ENCODE results near the gene CLCF1.

Gene CLCF1

GRCh38 chr11:67373648-67374570, 511 bp upstream of the CLCF1 start:
- H3K4me3 ChIP-seq (replicated peaks; ENCODE audit: low read depth, low read length), result peak overlapping the region; percentile 59
- no peak for DNase-seq (ENCODE audit: extremely low read depth, low read depth)
- peak; percentile 52 for TF ChIP-seq CTCF (IDR thresholded peaks at IDR 0.05; ENCODE audit: low read depth, low read length, missing control alignments)

GRCh38 chr11:67372321-67372992, 941 bp downstream of the CLCF1 start:
- peak overlapping the region; percentile 59 for H3K4me3 ChIP-seq (replicated peaks; ENCODE audit: low read depth, low read length)
- no peak for DNase-seq (ENCODE audit: extremely low read depth, low read depth)
- no peak for TF ChIP-seq CTCF (IDR thresholded peaks at IDR 0.05; ENCODE audit: low read depth, low read length, missing control alignments)

GRCh38 chr11:67371911-67372320, 1.5 kb downstream of the CLCF1 start:
- peak overlapping the region; percentile 59 for H3K4me3 ChIP-seq (replicated peaks; ENCODE audit: low read depth, low read length)
- no peak for TF ChIP-seq CTCF (IDR thresholded peaks at IDR 0.05; ENCODE audit: low read depth, low read length, missing control alignments)
- no peak for DNase-seq (ENCODE audit: extremely low read depth, low read depth)

- DNase-seq (ENCODE audit: extremely low read depth, low read depth), result no peak
- H3K4me3 ChIP-seq (replicated peaks; ENCODE audit: low read depth, low read length), result peak overlapping the region; percentile 59
- TF ChIP-seq CTCF (IDR thresholded peaks at IDR 0.05; ENCODE audit: low read depth, low read length, missing control alignments), result peak; percentile 44
These were observed 2.0 kb downstream of the CLCF1 start for GRCh38 chr11:67371189-67371910.

- H3K4me3 ChIP-seq (replicated peaks; ENCODE audit: low read depth, low read length), result peak overlapping the region; percentile 59
- no peak for TF ChIP-seq CTCF (IDR thresholded peaks at IDR 0.05; ENCODE audit: low read depth, low read length, missing control alignments)
- no peak for DNase-seq (ENCODE audit: extremely low read depth, low read depth)
These were observed 2.9 kb downstream of the CLCF1 start for GRCh38 chr11:67370351-67371076.

- no peak for TF ChIP-seq CTCF (IDR thresholded peaks at IDR 0.05; ENCODE audit: low read depth, low read length, missing control alignments)
- DNase-seq (ENCODE audit: extremely low read depth, low read depth), result no peak
- no peak overlapping the region for H3K4me3 ChIP-seq (replicated peaks; ENCODE audit: low read depth, low read length)
These were observed 3.6 kb downstream of the CLCF1 start for GRCh38 chr11:67369801-67370284.
